Fibroblast of skin of scalp (primary cell): Measurements from ENCODE around the gene LRRC75B.
"Not testable (repeated sequence)": the region's sequence is repeated elsewhere in the genome, so short reads cannot be mapped to it uniquely, and the experiment has no call there.

ENCODE experiments used
- DNase-seq: peaks from one replicate; pipeline ENCODE4 v3.0.0-alpha.2; 2013

Gene LRRC75B

GRCh38 chr22:24602105-24602749 is 9.4 kb upstream of the LRRC75B start:
- not testable (repeated sequence) for DNase-seq

GRCh38 chr22:24601217-24602104 is 8.6 kb upstream of the LRRC75B start:
- DNase-seq, result no peak

- not testable (repeated sequence) for DNase-seq
These were observed 7.3 kb upstream of the LRRC75B start for GRCh38 chr22:24599958-24600715.

- no peak for DNase-seq
These were observed 6.6 kb upstream of the LRRC75B start for GRCh38 chr22:24599514-24599913.

- DNase-seq, result not testable (repeated sequence)
These were observed 4.2 kb upstream of the LRRC75B start for GRCh38 chr22:24597076-24597475.

GRCh38 chr22:24595863-24596262 is 3.0 kb upstream of the LRRC75B start:
- no peak for DNase-seq

- no peak for DNase-seq
These were observed 2.4 kb upstream of the LRRC75B start for GRCh38 chr22:24595228-24595627.

- no peak for DNase-seq
These were observed 1.8 kb upstream of the LRRC75B start for GRCh38 chr22:24594569-24595120.

- DNase-seq, result no peak
These were observed 1.1 kb upstream of the LRRC75B start for GRCh38 chr22:24593836-24594568.

- DNase-seq, result not testable (repeated sequence)
These were observed 624 bp upstream of the LRRC75B start for GRCh38 chr22:24593559-24593835.

- DNase-seq, result no peak
These were observed 619 bp downstream of the LRRC75B start for GRCh38 chr22:24592058-24592850.

- DNase-seq, result no peak
These were observed 1.5 kb downstream of the LRRC75B start for GRCh38 chr22:24591286-24591830.

- DNase-seq, result no peak
These were observed 2.2 kb downstream of the LRRC75B start for GRCh38 chr22:24590596-24591173.

- no peak for DNase-seq
These were observed 3.3 kb downstream of the LRRC75B start for GRCh38 chr22:24589518-24590030.

- no peak for DNase-seq
These were observed 4.0 kb downstream of the LRRC75B start for GRCh38 chr22:24588757-24589481.

GRCh38 chr22:24588381-24588756 is 4.5 kb downstream of the LRRC75B start:
- no peak for DNase-seq

- DNase-seq, result no peak
These were observed 4.9 kb downstream of the LRRC75B start for GRCh38 chr22:24587948-24588347.

GRCh38 chr22:24587251-24587650 is 5.6 kb downstream of the LRRC75B start:
- no peak for DNase-seq

- DNase-seq, result no peak
These were observed 6.8 kb downstream of the LRRC75B start for GRCh38 chr22:24585927-24586546.
